K562 (cell line): ENCODE data around the gene RBM15. TPM values are rescaled to one million over a fixed set of nuclear protein-coding genes. Genes with fewer than 3 reads are reported as not detected.

Source experiments
- ATAC-seq: fragments of 200-7000 bp; cut with Tn5 transposase; 3 replicates; pipeline ENCODE4 v1.9.1; 2020; ENCODE audit warnings: moderate library complexity
- BruUV-seq: library from RNA; stranded (reverse); fragments of 400-500 nt; replicated peaks from 2 replicates; lab custom pipeline; 2021; lab: Mats Ljungman, UMichigan
- CTCF ChIA-PET: fragments of 300-600 bp; formaldehyde crosslinking; extraction: SDS; loops from one replicate; lab custom pipeline; 2021; ENCODE audit warnings: low intra/inter-chr PET ratio; lab: Yijun Ruan, JAX
- POLR2A ChIA-PET: fragments of 300-600, 350-650 bp; sonication (Branson Sonifier 250); formaldehyde crosslinking; extraction: SDS; loops from one replicate; lab custom pipeline; 2021; ENCODE audit warnings: antibody characterized with exemption, inconsistent platforms; lab: Yijun Ruan, JAX
- DNase-seq, 4 experiments: peaks; one replicate each; pipeline versions ENCODE4 v3.0.0 to v3.0.0-alpha.2; 2011 to 2018; ENCODE audit warnings: low spot score in 3 of 4, mixed read lengths in 3 of 4; ENCODE audit errors: extremely low read depth in 1 of 4
- FAIRE-seq: peaks from 2 replicates; lab custom pipeline; 2011; peaks lifted over from hg19 to GRCh38; lab: Jason Lieb, UNC
- H2AFZ ChIP-seq: 2 replicates; pipeline ENCODE4 v1.6.0; 2011; ENCODE audit warnings: low read depth, low read length, control low read depth, inconsistent platforms
- H3K27ac ChIP-seq: fragments of 200-600 bp; 3 replicates; pipeline ENCODE4 v1.8.0; 2011; ENCODE audit warnings: low read depth, mild to moderate bottlenecking, control low read depth, inconsistent platforms, low read length, moderate library complexity, mixed read lengths; ENCODE audit errors: extremely low read depth
- H3K27me3 ChIP-seq, 2 experiments: fragments of 300-600 bp in 1 of 2; 2 replicates in 1 of 2; 3 replicates in 1 of 2; pipeline versions ENCODE4 v1.6.0 to v1.8.0; 2011; ENCODE audit warnings: inconsistent platforms in 2 of 2, low read length in 2 of 2, mild to moderate bottlenecking in 1 of 2, mixed read lengths in 1 of 2, moderate library complexity in 1 of 2; ENCODE audit not compliant: control insufficient read depth in 2 of 2, insufficient read depth in 2 of 2
- H3K36me3 ChIP-seq: fragments of 300-600 bp; 3 replicates; pipeline ENCODE4 v1.8.0; 2011; ENCODE audit warnings: mild to moderate bottlenecking, low read length, inconsistent platforms; ENCODE audit not compliant: control insufficient read depth, insufficient read depth
- H3K4me1 ChIP-seq, 2 experiments: fragments of 200-600 bp in 1 of 2; replicated peaks in 1 of 2; 2 replicates in 1 of 2; 3 replicates in 1 of 2; pipeline versions ENCODE4 v1.5.1 to v1.8.0; 2011; ENCODE audit warnings: inconsistent platforms in 2 of 2, low read length in 2 of 2, mild to moderate bottlenecking in 1 of 2, mixed read lengths in 1 of 2, moderate library complexity in 1 of 2; ENCODE audit not compliant: control insufficient read depth in 2 of 2, insufficient read depth in 2 of 2
- H3K4me2 ChIP-seq: 2 replicates; pipeline ENCODE4 v1.6.1; 2011; ENCODE audit warnings: low read length, control low read depth, inconsistent platforms, mixed read lengths; ENCODE audit not compliant: insufficient read depth
- H3K4me3 ChIP-seq: fragments of 200-600 bp; sonication (generic), shearing (Covaris generic); 2 replicates; pipeline ENCODE4 v1.5.1; 2016; ENCODE audit warnings: control low read depth, inconsistent platforms
- H3K79me2 ChIP-seq: fragments of 200-600 bp; 3 replicates; pipeline ENCODE4 v1.8.0; 2011; ENCODE audit warnings: low read length, inconsistent platforms; ENCODE audit not compliant: control insufficient read depth, insufficient read depth
- H3K9ac ChIP-seq, 2 experiments: 2 replicates each; pipeline versions ENCODE4 v1.6.0 to v1.6.1; 2011; ENCODE audit warnings: low read depth in 2 of 2, low read length in 2 of 2, control low read depth in 1 of 2, inconsistent platforms in 1 of 2, mild to moderate bottlenecking in 1 of 2, mixed read lengths in 1 of 2; ENCODE audit not compliant: insufficient read depth in 1 of 2
- H3K9me1 ChIP-seq: one replicate; pipeline ENCODE4 v1.6.0; 2011; ENCODE audit warnings: inconsistent platforms, mild to moderate bottlenecking, low read length, moderate library complexity; ENCODE audit not compliant: control insufficient read depth, insufficient read depth
- H3K9me3 ChIP-seq: replicated peaks from 2 replicates; pipeline ENCODE4 v1.5.1; 2011; ENCODE audit warnings: low read depth, low read length, inconsistent platforms; ENCODE audit not compliant: control insufficient read depth, insufficient read depth
- H4K20me1 ChIP-seq: replicated peaks from 2 replicates; pipeline ENCODE4 v1.6.1; 2011; ENCODE audit warnings: low read length, inconsistent platforms, mixed read lengths; ENCODE audit not compliant: control insufficient read depth, insufficient read depth
- BRF1 ChIP-seq: IDR thresholded peaks from 3 replicates; pipeline ENCODE4 v1.6.1; 2011; ENCODE audit warnings: borderline replicate concordance, mild to moderate bottlenecking; ENCODE audit not compliant: insufficient read length; ENCODE audit errors: extremely low read depth
- CHD1 ChIP-seq: fragments of 200-600 bp; sonication (generic); IDR thresholded peaks from one replicate; pipeline ENCODE4 v1.6.1; 2012; ENCODE audit warnings: mild to moderate bottlenecking, moderate library complexity, low read length, inconsistent platforms
- GABPB1 ChIP-seq: sonication (generic); formaldehyde crosslinking; IDR thresholded peaks from 2 replicates; pipeline ENCODE4 v1.8.0; 2022; ENCODE audit warnings: mild to moderate bottlenecking, missing genetic modification reagents
- KAT7 ChIP-seq: sonication (generic); formaldehyde crosslinking; IDR thresholded peaks from 2 replicates; pipeline ENCODE4 v1.8.0; 2022; ENCODE audit warnings: missing genetic modification reagents, mild to moderate bottlenecking, borderline replicate concordance
- KDM5B ChIP-seq: fragments of 200-600 bp; sonication (generic); IDR thresholded peaks from 2 replicates; pipeline ENCODE4 v1.6.1; 2012; ENCODE audit warnings: low read depth, mild to moderate bottlenecking, moderate library complexity, low read length, control low read depth, inconsistent platforms; ENCODE audit not compliant: insufficient replicate concordance
- NR2F6 ChIP-seq: fragments of 450-650 bp; formaldehyde crosslinking; IDR thresholded peaks from 2 replicates; pipeline ENCODE4 v1.4.0; 2020; ENCODE audit warnings: mild to moderate bottlenecking
- NR3C1 ChIP-seq: sonication (generic); formaldehyde crosslinking; IDR thresholded peaks from 2 replicates; pipeline ENCODE4 v1.8.1; 2022; ENCODE audit warnings: missing genetic modification reagents
- PCBP1 ChIP-seq: fragments of 200-400 bp; formaldehyde crosslinking; IDR thresholded peaks from 2 replicates; pipeline ENCODE4 v1.6.1; 2018; ENCODE audit warnings: mild to moderate bottlenecking, low read depth, low read length; ENCODE audit not compliant: poor library complexity, severe bottlenecking
- PRPF4 ChIP-seq: fragments of 200-400 bp; formaldehyde crosslinking; IDR thresholded peaks from one replicate; pipeline ENCODE4 v1.6.1; 2017; ENCODE audit warnings: low read length, low read depth, mild to moderate bottlenecking; ENCODE audit not compliant: insufficient read depth, poor library complexity, severe bottlenecking
- SAP30 ChIP-seq: fragments of 200-600 bp; sonication (generic); IDR thresholded peaks from 2 replicates; pipeline ENCODE4 v1.6.1; 2012; ENCODE audit warnings: borderline replicate concordance, low read depth, mild to moderate bottlenecking, moderate library complexity, low read length, control low read depth, inconsistent platforms; ENCODE audit not compliant: insufficient read depth, poor library complexity, severe bottlenecking
- TCF7 ChIP-seq: sonication (generic); IDR thresholded peaks from 2 replicates; pipeline ENCODE4 v1.6.1; 2016; ENCODE audit warnings: antibody characterized with exemption, borderline replicate concordance
- XRCC3 ChIP-seq: fragments of 450-650 bp; IDR thresholded peaks from 2 replicates; pipeline ENCODE4 v1.6.1; 2017; ENCODE audit warnings: mild to moderate bottlenecking, moderate library complexity
- XRCC5 ChIP-seq: fragments of 200-400 bp; formaldehyde crosslinking; IDR thresholded peaks from 2 replicates; pipeline ENCODE4 v1.6.1; 2017; ENCODE audit warnings: low read depth, mild to moderate bottlenecking, low read length
- ZNF695 ChIP-seq: fragments of 450-650 bp; formaldehyde crosslinking; IDR thresholded peaks from 2 replicates; pipeline ENCODE4 v1.4.0; 2020; ENCODE audit warnings: mild to moderate bottlenecking, moderate library complexity
- WGBS: fragments of 100-300 bp; shearing (Covaris generic); methylation state at CpG from one replicate; pipeline ENCODE4 v1.1.6; 2016; ENCODE audit warnings: low coverage, mixed read lengths; ENCODE audit not compliant: insufficient coverage; ENCODE audit errors: missing lambda C conversion rate; 5-methylcytosine and 5-hydroxymethylcytosine counted together
- in situ Hi-C: fragments of 300-500 bp; cut with MboI; formaldehyde crosslinking; loops from 4 replicates; pipeline ENCODE4 v1.15.0; 2018; ENCODE audit warnings: inconsistent platforms, mixed read lengths
- intact Hi-C: fragments of 100-400 bp; cut with micrococcal nuclease; formaldehyde crosslinking; loops from 2 replicates; pipeline ENCODE4 v1.14.2; 2022
- polyA plus RNA-seq, 8 experiments: library from polyadenylated mRNA; depleted of rRNA in 4 of 8; stranded (reverse) in 5 of 8; unstranded in 3 of 8; fragments of >200 nt; fragmentation: Nextera tagmentation in 2 of 8; fragmentation: Illumina TruSeq in 1 of 8; extraction: Ambion mirVana in 2 of 8; extraction: Trizol in 1 of 8; gene quantifications; 2 replicates each; pipeline versions ENCODE4 v1.2.1 to v1.2.3, GENCODE V29; 2011 to 2014; ENCODE audit warnings: inconsistent platforms in 1 of 8, missing spikeins in 1 of 8
- total RNA-seq, 7 experiments: library from RNA; depleted of rRNA in 6 of 7; stranded (reverse); fragments of >200 nt in 6 of 7; fragmentation: Illumina TruSeq in 2 of 7; extraction: Trizol in 2 of 7; gene quantifications; 2 replicates each; pipeline versions ENCODE4 v1.2.1 to v1.2.3, GENCODE V29; 2011 to 2021; ENCODE audit warnings: low replicate concordance in 1 of 7
- TF ChIP-seq, protein P1 (sequence below), 2 experiments: fragments of 450-650 bp; conservative IDR thresholded peaks; 2 replicates each; pipeline ENCODE4 v1.6.1; 2017; ENCODE audit warnings: mild to moderate bottlenecking in 2 of 2, moderate library complexity in 2 of 2
- TF ChIP-seq, protein P2 (sequence below): fragments of 250-450 bp; sonication (Bioruptor Pico); IDR thresholded peaks from 2 replicates; pipeline ENCODE4 v1.5.0; 2021; ENCODE audit warnings: mild to moderate bottlenecking, moderate library complexity
- TF ChIP-seq, protein P3 (sequence below): fragments of 250-450 bp; sonication (Bioruptor Pico); IDR thresholded peaks from 2 replicates; pipeline ENCODE4 v1.8.0; 2021; ENCODE audit warnings: moderate library complexity, mild to moderate bottlenecking, inconsistent platforms

The RBM15 gene
- total and polyA plus RNA-seq, 9 of the 15 experiments (the other 6 are each of a cell fraction or from before 2014, with no cell fraction given) = 2.4 to 63.4 (median 28.2) TPM

DNA sequence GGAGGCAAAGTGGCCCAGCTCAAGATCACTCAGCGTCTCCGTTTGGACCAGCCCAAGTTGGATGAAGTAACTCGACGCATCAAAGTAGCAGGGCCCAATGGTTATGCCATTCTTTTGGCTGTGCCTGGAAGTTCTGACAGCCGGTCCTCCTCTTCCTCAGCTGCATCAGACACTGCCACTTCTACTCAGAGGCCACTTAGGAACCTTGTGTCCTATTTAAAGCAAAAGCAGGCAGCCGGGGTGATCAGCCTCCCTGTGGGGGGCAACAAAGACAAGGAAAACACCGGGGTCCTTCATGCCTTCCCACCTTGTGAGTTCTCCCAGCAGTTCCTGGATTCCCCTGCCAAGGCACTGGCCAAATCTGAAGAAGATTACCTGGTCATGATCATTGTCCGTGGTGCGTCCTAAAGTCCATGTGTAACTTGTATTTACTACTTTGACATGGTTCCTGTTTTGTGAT lies 2.7 kb downstream of the RBM15 start:
- no peak for FAIRE-seq
- Histone ChIP-seq H3K79me2 (peaks cover 86% of the 10 kb centered on the region), H3K9ac (peak overlapping the region; percentile 99 to 100), H2AFZ (no peak overlapping the region), H3K4me3 (peak overlapping the region; percentile 82), H3K4me1 (peaks cover 34 to 48% of the 10 kb centered on the region in 2 experiments), H3K9me1 (peaks cover 4% of the 10 kb centered on the region), H3K36me3 (peaks cover 69% of the 10 kb centered on the region), H4K20me1 (peaks cover 70% of the 10 kb centered on the region), H3K27me3 (no peaks in the 10 kb centered on the region), H3K9me3 (no peaks in the 10 kb centered on the region), H3K27ac (peak overlapping the region; percentile 5; the same call in 1 of the 3 replicates), H3K4me2 (peak overlapping the region; percentile 87)
- intact Hi-C loops = no loop called here
- ChIA-PET POLR2A (interaction anchor here (0.6 to 4.0 kb wide), 4 partner anchors 8 to 32 kb away, joined by 3 to 74 read pairs (median 3); no protein-coding TSS in a partner anchor), CTCF (interaction anchor here (0.6 kb wide), 1 partner anchor 41 kb away, joined by 4 read pairs; no protein-coding TSS in a partner anchor)
- in situ Hi-C loops = no loop called here
- 7% methylated on average over 9 of the region's 9 CpGs for WGBS
- DNase-seq = peak in 1 of 4 experiments; percentile 27
- no peak for ATAC-seq
- BruUV-seq = no TSS peak
- TF ChIP-seq ZNF695 = no peak
- TF ChIP-seq NR3C1 = no peak
- peak; percentile 26 for TF ChIP-seq SAP30
- TF ChIP-seq TCF7 = 0 out of 2 replicates have a peak, but pooled peaks have one; percentile 49
- TF ChIP-seq, protein P1, sequence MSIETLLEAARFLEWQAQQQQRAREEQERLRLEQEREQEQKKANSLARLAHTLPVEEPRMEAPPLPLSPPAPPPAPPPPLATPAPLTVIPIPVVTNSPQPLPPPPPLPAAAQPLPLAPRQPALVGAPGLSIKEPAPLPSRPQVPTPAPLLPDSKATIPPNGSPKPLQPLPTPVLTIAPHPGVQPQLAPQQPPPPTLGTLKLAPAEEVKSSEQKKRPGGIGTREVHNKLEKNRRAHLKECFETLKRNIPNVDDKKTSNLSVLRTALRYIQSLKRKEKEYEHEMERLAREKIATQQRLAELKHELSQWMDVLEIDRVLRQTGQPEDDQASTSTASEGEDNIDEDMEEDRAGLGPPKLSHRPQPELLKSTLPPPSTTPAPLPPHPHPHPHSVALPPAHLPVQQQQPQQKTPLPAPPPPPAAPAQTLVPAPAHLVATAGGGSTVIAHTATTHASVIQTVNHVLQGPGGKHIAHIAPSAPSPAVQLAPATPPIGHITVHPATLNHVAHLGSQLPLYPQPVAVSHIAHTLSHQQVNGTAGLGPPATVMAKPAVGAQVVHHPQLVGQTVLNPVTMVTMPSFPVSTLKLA (conservative IDR thresholded peaks at IDR 0.05) = peak; percentile 19 to 57; a peak in 1 of 4 replicates
- TF ChIP-seq PCBP1 = no peak
- TF ChIP-seq KAT7 = 0 out of 2 replicates have a peak, but pooled peaks have one; percentile 40
- TF ChIP-seq BRF1 = no peak
- TF ChIP-seq, protein P2, sequence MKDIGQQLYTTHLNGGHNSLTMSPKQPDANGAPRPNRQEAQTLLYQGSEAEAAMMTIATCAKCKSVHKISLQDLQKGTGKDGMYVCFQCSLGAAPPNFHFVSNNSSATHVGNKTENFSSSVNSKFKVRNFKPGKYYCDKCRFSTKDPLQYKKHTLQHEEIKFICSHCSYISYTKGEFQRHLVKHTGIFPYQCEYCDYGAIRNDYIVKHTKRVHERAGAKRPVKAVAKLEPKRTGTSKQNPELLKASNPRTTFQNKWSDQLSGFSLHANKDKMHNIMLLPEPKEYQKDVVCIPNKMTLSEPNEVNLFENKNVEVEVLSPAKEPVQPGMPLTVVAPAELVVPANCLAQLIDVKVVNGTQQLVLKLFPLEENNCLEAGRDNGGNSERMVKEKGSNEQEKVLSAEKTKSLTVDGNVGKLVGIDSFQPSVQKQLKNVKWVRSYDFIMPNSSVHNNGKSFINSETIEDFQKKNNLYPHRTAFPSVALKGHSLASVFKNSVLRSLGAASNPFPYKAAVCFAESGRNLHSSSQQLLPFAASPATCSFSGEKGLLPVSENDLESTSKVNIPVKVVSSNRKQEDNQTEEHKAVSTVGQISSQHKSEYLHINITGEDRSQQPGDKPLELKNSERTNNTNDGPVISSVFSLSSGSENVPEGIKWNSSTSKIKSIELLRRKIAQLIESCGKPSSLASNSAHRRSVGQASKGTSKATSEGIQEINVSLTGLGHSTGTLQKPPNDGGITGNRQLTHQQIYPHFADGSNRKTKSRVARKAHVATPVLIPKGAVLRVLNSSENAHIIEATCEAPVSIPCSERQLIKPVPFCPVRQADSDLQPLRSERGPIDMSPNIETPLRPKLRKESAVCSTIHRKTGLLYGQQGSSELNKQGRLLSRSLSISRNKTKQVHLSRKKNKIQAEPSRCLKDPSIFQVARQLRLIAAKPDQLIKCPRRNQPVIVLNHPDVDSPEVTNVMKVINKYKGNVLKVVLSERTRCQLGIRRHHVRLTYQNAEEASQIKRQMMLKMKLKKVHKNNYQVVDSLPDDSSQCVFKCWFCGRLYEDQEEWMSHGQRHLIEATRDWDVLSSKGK (CRISPR knock-in tag) = no peak
- TF ChIP-seq GABPB1 = 0 out of 2 replicates have a peak, but pooled peaks have one; percentile 11
- TF ChIP-seq, protein P3, sequence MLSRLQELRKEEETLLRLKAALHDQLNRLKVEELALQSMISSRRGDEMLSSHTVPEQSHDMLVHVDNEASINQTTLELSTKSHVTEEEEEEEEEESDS = no peak
- peak; percentile 70 for TF ChIP-seq KDM5B
- TF ChIP-seq NR2F6 (CRISPR knock-in tag) = no peak
- TF ChIP-seq PRPF4 = no peak
- TF ChIP-seq CHD1 = peak; percentile 62
- TF ChIP-seq XRCC5 = no peak
- TF ChIP-seq XRCC3 = no peak
